ENCODE results near the gene GLB1L. TPM values are rescaled to one million over a fixed set of nuclear protein-coding genes. Genes with fewer than 3 reads are reported as not detected.

Gene GLB1L
- total RNA-seq, 1 experiment from 2014 or later: 6.1 TPM

DNA sequence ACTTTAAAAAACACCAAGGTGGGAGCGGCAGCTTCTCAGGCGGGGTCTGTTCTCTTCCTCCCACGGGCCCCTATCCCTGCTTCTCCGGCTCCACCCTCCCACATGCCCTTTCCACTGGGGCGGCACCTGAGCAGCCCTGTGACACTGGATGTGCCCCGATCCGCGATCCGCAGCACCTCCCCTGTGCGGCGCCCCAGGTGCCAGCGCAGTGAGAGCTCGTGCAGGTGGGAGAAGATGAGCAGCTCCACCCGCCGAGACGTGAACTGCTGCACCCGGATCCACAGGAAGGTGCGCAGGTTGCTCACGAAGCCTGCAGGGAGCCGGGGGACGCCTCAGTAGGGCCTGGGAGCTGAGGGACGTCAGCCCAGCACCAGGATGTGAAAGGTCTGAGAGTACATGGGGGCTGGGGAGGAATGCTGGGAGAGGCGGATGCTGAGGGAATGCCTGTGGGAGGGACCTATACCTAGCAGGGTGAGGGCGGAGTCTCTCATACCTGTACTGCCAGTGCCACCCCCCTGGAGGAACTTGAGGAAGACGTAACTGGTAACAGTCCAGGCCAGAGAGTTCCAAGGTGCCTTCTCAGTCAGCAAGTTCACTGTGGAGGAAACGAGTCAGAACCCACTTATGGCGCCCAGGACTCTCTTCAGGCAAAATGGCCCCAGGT lies 29.2 kb downstream of the GLB1L start (continued):
- TF ChIP-seq, protein P1, sequence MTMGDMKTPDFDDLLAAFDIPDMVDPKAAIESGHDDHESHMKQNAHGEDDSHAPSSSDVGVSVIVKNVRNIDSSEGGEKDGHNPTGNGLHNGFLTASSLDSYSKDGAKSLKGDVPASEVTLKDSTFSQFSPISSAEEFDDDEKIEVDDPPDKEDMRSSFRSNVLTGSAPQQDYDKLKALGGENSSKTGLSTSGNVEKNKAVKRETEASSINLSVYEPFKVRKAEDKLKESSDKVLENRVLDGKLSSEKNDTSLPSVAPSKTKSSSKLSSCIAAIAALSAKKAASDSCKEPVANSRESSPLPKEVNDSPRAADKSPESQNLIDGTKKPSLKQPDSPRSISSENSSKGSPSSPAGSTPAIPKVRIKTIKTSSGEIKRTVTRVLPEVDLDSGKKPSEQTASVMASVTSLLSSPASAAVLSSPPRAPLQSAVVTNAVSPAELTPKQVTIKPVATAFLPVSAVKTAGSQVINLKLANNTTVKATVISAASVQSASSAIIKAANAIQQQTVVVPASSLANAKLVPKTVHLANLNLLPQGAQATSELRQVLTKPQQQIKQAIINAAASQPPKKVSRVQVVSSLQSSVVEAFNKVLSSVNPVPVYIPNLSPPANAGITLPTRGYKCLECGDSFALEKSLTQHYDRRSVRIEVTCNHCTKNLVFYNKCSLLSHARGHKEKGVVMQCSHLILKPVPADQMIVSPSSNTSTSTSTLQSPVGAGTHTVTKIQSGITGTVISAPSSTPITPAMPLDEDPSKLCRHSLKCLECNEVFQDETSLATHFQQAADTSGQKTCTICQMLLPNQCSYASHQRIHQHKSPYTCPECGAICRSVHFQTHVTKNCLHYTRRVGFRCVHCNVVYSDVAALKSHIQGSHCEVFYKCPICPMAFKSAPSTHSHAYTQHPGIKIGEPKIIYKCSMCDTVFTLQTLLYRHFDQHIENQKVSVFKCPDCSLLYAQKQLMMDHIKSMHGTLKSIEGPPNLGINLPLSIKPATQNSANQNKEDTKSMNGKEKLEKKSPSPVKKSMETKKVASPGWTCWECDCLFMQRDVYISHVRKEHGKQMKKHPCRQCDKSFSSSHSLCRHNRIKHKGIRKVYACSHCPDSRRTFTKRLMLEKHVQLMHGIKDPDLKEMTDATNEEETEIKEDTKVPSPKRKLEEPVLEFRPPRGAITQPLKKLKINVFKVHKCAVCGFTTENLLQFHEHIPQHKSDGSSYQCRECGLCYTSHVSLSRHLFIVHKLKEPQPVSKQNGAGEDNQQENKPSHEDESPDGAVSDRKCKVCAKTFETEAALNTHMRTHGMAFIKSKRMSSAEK (CRISPR knock-in tag; IDR thresholded peaks at IDR 0.05; ENCODE audit: borderline replicate concordance): no peak

GRCh38 chr2:219214786-219215185 lies 30.5 kb downstream of the GLB1L start:
- TF ChIP-seq AFF4 (CRISPR knock-in tag; IDR thresholded peaks at IDR 0.05; ENCODE audit: borderline replicate concordance) (no peak), NFE2L1 (CRISPR knock-in tag; IDR thresholded peaks at IDR 0.05) (no peak), ZNF396 (CRISPR knock-in tag; IDR thresholded peaks at IDR 0.05; ENCODE audit: borderline replicate concordance) (no peak), HMGXB4 (CRISPR knock-in tag; IDR thresholded peaks at IDR 0.05) (no peak), CREB1 (CRISPR knock-in tag; IDR thresholded peaks at IDR 0.05) (no peak), NR1H2 (CRISPR knock-in tag; IDR thresholded peaks at IDR 0.05) (no peak), RORB (CRISPR knock-in tag; IDR thresholded peaks at IDR 0.05) (no peak), TEAD4 (CRISPR knock-in tag; IDR thresholded peaks at IDR 0.05) (no peak)
- DNase-seq (ENCODE audit: low spot score) (no peak), ATAC-seq (no peak)
- ChIA-PET POLR2A (interaction anchor here (0.6 kb wide), 1 partner anchor 64 kb away, joined by 3 read pairs; no protein-coding TSS in a partner anchor), CTCF (no interaction called here)
- Mint-ChIP-seq H3K4me3 (no peak overlapping the region), H3K27ac (no peak overlapping the region), H3K4me1 (peaks cover 25% of the 10 kb centered on the region), H3K27me3 (ENCODE audit: low read depth) (no peaks in the 10 kb centered on the region), H3K36me3 (peaks cover 49% of the 10 kb centered on the region), H3K9me3 (no peaks in the 10 kb centered on the region)

- H3K27ac Mint-ChIP-seq: no peak overlapping the region; the same call in 1 of the 2 replicates
- no peak overlapping the region for H3K4me3 Mint-ChIP-seq
- peaks cover 19% of the 10 kb centered on the region for H3K4me1 Mint-ChIP-seq
- no peak for DNase-seq (ENCODE audit: low spot score)
- POLR2A ChIA-PET: no interaction called here
- peaks cover 49% of the 10 kb centered on the region for H3K36me3 Mint-ChIP-seq
- CTCF ChIA-PET: no interaction called here
- ATAC-seq: no peak
- no peaks in the 10 kb centered on the region for H3K27me3 Mint-ChIP-seq (ENCODE audit: low read depth)
- no peaks in the 10 kb centered on the region for H3K9me3 Mint-ChIP-seq
- TF ChIP-seq ZNF121 (CRISPR knock-in tag; IDR thresholded peaks at IDR 0.05) (no peak), GABPB1 (CRISPR knock-in tag; IDR thresholded peaks at IDR 0.05) (no peak), ZNF138 (CRISPR knock-in tag; conservative IDR thresholded peaks at IDR 0.05) (no peak), MAX (CRISPR knock-in tag; IDR thresholded peaks at IDR 0.05) (no peak), SP1 (CRISPR knock-in tag; conservative IDR thresholded peaks at IDR 0.05) (no peak), CTCF (IDR thresholded peaks at IDR 0.05) (no peak)
- TF ChIP-seq, protein P2, sequence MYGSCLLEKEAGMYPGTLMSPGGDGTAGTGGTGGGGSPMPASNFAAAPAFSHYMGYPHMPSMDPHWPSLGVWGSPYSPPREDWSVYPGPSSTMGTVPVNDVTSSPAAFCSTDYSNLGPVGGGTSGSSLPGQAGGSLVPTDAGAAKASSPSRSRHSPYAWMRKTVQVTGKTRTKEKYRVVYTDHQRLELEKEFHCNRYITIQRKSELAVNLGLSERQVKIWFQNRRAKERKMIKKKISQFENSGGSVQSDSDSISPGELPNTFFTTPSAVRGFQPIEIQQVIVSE (CRISPR knock-in tag; IDR thresholded peaks at IDR 0.05; ENCODE audit: borderline replicate concordance): no peak
- TF ChIP-seq, protein P3, sequence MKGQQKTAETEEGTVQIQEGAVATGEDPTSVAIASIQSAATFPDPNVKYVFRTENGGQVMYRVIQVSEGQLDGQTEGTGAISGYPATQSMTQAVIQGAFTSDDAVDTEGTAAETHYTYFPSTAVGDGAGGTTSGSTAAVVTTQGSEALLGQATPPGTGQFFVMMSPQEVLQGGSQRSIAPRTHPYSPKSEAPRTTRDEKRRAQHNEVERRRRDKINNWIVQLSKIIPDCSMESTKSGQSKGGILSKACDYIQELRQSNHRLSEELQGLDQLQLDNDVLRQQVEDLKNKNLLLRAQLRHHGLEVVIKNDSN (CRISPR knock-in tag; IDR thresholded peaks at IDR 0.05): no peak
Measured at GRCh38 chr2:219214141-219214540, 31.1 kb downstream of the GLB1L start.

Measured in WTC11 (cell line).